PFSK-1 (cell line): ENCODE data around the gene PADI4.

Source experiments
- FOXP2 ChIP-seq: optimal IDR thresholded peaks from 2 replicates; pipeline ENCODE3; 2011; ENCODE audit warnings: borderline replicate concordance, control low read depth, inconsistent platforms; ENCODE audit not compliant: insufficient read depth; ENCODE audit errors: extremely low read length, extremely low read depth
- POLR2AphosphoS5 ChIP-seq: IDR thresholded peaks from 2 replicates; pipeline ENCODE4 v1.6.1; 2012; ENCODE audit warnings: low read depth, mild to moderate bottlenecking, control low read depth, low read length, moderate library complexity
- SIN3A ChIP-seq: IDR thresholded peaks from 2 replicates; pipeline ENCODE4 v1.6.1; 2012; ENCODE audit warnings: mild to moderate bottlenecking, low read length, moderate library complexity, borderline replicate concordance; ENCODE audit not compliant: insufficient read depth
- TAF1 ChIP-seq: IDR thresholded peaks from 2 replicates; pipeline ENCODE4 v1.6.1; 2012; ENCODE audit warnings: low read length, control low read depth, borderline replicate concordance; ENCODE audit not compliant: insufficient read depth
- TF ChIP-seq, protein P1 (sequence below), 2 experiments: IDR thresholded peaks; 2 replicates each; pipeline versions ENCODE4 v1.6.1 to v1.8.0; 2011 to 2012; ENCODE audit warnings: low read depth in 2 of 2, low read length in 2 of 2, control low read depth in 1 of 2, inconsistent platforms in 1 of 2, mild to moderate bottlenecking in 1 of 2, moderate library complexity in 1 of 2; ENCODE audit not compliant: insufficient read depth in 1 of 2

The PADI4 gene

GRCh38 chr1:17363351-17363750 lies 55.4 kb downstream of the PADI4 start:
- TF ChIP-seq, protein P1, sequence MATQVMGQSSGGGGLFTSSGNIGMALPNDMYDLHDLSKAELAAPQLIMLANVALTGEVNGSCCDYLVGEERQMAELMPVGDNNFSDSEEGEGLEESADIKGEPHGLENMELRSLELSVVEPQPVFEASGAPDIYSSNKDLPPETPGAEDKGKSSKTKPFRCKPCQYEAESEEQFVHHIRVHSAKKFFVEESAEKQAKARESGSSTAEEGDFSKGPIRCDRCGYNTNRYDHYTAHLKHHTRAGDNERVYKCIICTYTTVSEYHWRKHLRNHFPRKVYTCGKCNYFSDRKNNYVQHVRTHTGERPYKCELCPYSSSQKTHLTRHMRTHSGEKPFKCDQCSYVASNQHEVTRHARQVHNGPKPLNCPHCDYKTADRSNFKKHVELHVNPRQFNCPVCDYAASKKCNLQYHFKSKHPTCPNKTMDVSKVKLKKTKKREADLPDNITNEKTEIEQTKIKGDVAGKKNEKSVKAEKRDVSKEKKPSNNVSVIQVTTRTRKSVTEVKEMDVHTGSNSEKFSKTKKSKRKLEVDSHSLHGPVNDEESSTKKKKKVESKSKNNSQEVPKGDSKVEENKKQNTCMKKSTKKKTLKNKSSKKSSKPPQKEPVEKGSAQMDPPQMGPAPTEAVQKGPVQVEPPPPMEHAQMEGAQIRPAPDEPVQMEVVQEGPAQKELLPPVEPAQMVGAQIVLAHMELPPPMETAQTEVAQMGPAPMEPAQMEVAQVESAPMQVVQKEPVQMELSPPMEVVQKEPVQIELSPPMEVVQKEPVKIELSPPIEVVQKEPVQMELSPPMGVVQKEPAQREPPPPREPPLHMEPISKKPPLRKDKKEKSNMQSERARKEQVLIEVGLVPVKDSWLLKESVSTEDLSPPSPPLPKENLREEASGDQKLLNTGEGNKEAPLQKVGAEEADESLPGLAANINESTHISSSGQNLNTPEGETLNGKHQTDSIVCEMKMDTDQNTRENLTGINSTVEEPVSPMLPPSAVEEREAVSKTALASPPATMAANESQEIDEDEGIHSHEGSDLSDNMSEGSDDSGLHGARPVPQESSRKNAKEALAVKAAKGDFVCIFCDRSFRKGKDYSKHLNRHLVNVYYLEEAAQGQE (IDR thresholded peaks at IDR 0.05; ENCODE audit: insufficient read depth in 1 of 2, low read depth in 2 of 2, low read length in 2 of 2): no peak
- no peak for TF ChIP-seq SIN3A
- TF ChIP-seq FOXP2: no peak
- no peak for TF ChIP-seq TAF1
- TF ChIP-seq POLR2AphosphoS5: no peak

DNA sequence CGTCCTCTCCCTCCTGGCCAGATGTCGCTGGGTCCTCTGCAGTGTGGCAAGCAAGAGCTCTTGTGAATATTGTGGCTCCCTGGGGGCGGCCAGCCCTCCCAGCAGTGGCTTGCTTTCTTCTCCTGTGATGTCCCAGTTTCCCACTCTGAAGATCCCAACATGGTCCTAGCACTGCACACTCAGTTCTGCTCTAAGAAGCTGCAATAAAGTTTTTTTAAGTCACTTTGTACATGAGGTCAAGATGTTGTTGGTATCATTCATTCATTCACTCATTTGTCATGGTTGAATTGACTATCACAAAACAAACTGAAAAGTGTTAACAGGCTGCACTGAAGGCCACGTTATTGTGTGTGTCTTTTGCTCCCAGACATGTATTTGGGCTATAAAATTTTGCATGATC lies 55.8 kb downstream of the PADI4 start:
- TF ChIP-seq, protein P1 (IDR thresholded peaks at IDR 0.05; ENCODE audit: insufficient read depth in 1 of 2, low read depth in 2 of 2, low read length in 2 of 2): no peak
- no peak for TF ChIP-seq SIN3A
- TF ChIP-seq TAF1: no peak
- TF ChIP-seq POLR2AphosphoS5: no peak
- TF ChIP-seq FOXP2: no peak

- no peak for TF ChIP-seq FOXP2
- TF ChIP-seq, protein P1 (IDR thresholded peaks at IDR 0.05; ENCODE audit: insufficient read depth in 1 of 2, low read depth in 2 of 2, low read length in 2 of 2): no peak
- no peak for TF ChIP-seq POLR2AphosphoS5
- no peak for TF ChIP-seq TAF1
- no peak for TF ChIP-seq SIN3A
These were observed 57.3 kb downstream of the PADI4 start for GRCh38 chr1:17365293-17365692.

DNA sequence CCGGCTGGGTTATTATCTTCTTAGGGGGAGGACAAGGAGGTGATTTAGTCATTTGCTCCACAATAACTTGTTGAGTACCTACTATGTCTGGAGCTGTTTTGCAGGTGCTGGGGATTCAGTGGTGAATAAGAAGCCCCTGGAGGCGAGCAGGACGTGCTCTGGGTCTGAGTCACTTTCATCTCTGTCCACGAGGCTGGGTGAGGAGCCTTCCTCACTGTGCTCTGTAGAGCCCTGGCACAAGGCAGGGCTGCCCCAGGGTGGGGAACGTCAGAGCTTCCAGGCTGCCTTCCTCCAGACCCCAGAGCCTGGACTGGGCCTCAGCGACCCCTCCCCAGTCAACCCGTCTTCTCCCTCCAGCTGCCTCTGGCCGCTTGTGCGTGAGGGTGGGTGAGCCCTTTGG lies 61.5 kb downstream of the PADI4 start:
- TF ChIP-seq SIN3A: no peak
- no peak for TF ChIP-seq POLR2AphosphoS5
- no peak for TF ChIP-seq FOXP2

GRCh38 chr1:17370618-17371017 lies 62.6 kb downstream of the PADI4 start:
- TF ChIP-seq TAF1: no peak
- TF ChIP-seq FOXP2: no peak
- no peak for TF ChIP-seq SIN3A
- no peak for TF ChIP-seq POLR2AphosphoS5

- TF ChIP-seq TAF1: no peak
- no peak for TF ChIP-seq SIN3A
- TF ChIP-seq, protein P1 (IDR thresholded peaks at IDR 0.05; ENCODE audit: insufficient read depth in 1 of 2, low read depth in 2 of 2, low read length in 2 of 2): no peak
- no peak for TF ChIP-seq POLR2AphosphoS5
These were observed 63.9 kb downstream of the PADI4 start, which contains the start of gene PADI6 for GRCh38 chr1:17371896-17372295. TSS of gene PADI6 (plus strand) at chr1:17372196. CDS start at chr1:17372246, 50 bp downstream.
